Spinal cord (tissue), 10 donors: ENCODE measurements around the gene OVOL3. TPM values are rescaled to one million over a fixed set of nuclear protein-coding genes. Genes with fewer than 3 reads are reported as not detected.
"Not testable (repeated sequence)": the region's sequence is repeated elsewhere in the genome, so short reads cannot be mapped to it uniquely, and the experiment has no call there.

Experiments used
- DNase-seq, 6 donors: peaks; one replicate each; pipeline versions ENCODE4 v3.0.0 to v3.0.0-alpha.2; 2013 to 2015; ENCODE audit warnings: low spot score in 6 of 6, low read depth in 4 of 6
- H3K27ac ChIP-seq: one replicate; pipeline ENCODE4 v1.5.1; 2013; ENCODE audit warnings: low read depth, low read length, control low read depth
- H3K27me3 ChIP-seq: one replicate; pipeline ENCODE4 v1.6.1; 2013; ENCODE audit warnings: low read length; ENCODE audit not compliant: control insufficient read depth, insufficient read depth
- H3K36me3 ChIP-seq: one replicate; pipeline ENCODE4 v1.6.1; 2013; ENCODE audit warnings: low read length; ENCODE audit not compliant: control insufficient read depth, insufficient read depth
- H3K4me1 ChIP-seq: one replicate; pipeline ENCODE4 v1.6.1; 2013; ENCODE audit warnings: low read length; ENCODE audit not compliant: control insufficient read depth, insufficient read depth
- H3K4me3 ChIP-seq: one replicate; pipeline ENCODE4 v1.5.1; 2013; ENCODE audit warnings: low read depth, low read length, control low read depth
- H3K9me3 ChIP-seq: one replicate; pipeline ENCODE4 v1.6.1; 2013; ENCODE audit warnings: low read length; ENCODE audit not compliant: control insufficient read depth, insufficient read depth
- WGBS: methylation state at CpG from one replicate; pipeline ENCODE4 v1.1.5; 2013; ENCODE audit warnings: missing lambda C conversion rate; ENCODE audit not compliant: insufficient coverage; 5-methylcytosine and 5-hydroxymethylcytosine counted together
- polyA plus RNA-seq, 2 donors: library from polyadenylated mRNA; unstranded; fragments of 120-200 nt; gene quantifications; one replicate each; pipeline ENCODE4 v1.2.1, GENCODE V29; 2013; ENCODE audit not compliant: insufficient read length in 2 of 2
- total RNA-seq, 2 donors: library from RNA; depleted of rRNA in 1 of 2; stranded (reverse); fragments of 120-200 nt in 1 of 2; fragments of >200 nt in 1 of 2; gene quantifications; one replicate each; pipeline versions ENCODE4 v1.2.3 to v1.2.4, GENCODE V29; 2013 to 2014
- donor health status: healthy.

OVOL3 gene
- total and polyA plus RNA-seq, 4 donors, result 0.56 TPM; not detected in 3

GRCh38 chr19:36120984-36121358 is 10.0 kb downstream of the OVOL3 start:
- peaks cover 10% of the 10 kb centered on the region for H3K4me1 ChIP-seq
- H3K4me3 ChIP-seq, result no peak overlapping the region
- no peak for DNase-seq
- WGBS, result 93% methylated on average over 18 of the region's 18 CpGs
- peaks cover 97% of the 10 kb centered on the region for H3K36me3 ChIP-seq
- no peaks in the 10 kb centered on the region for H3K27me3 ChIP-seq
- H3K9me3 ChIP-seq, result no peaks in the 10 kb centered on the region
- H3K27ac ChIP-seq, result no peak overlapping the region

GRCh38 chr19:36121486-36122124 is 10.7 kb downstream of the OVOL3 start:
- peaks cover 96% of the 10 kb centered on the region for H3K36me3 ChIP-seq
- WGBS, result 88% methylated on average over 47 of the region's 49 CpGs
- no peak overlapping the region for H3K4me3 ChIP-seq
- DNase-seq, result no peak
- no peaks in the 10 kb centered on the region for H3K9me3 ChIP-seq
- H3K27me3 ChIP-seq, result no peaks in the 10 kb centered on the region
- H3K4me1 ChIP-seq, result peaks cover 3% of the 10 kb centered on the region
- H3K27ac ChIP-seq, result no peak overlapping the region

GRCh38 chr19:36125557-36125956 is 14.6 kb downstream of the OVOL3 start:
- Histone ChIP-seq H3K4me1 (peaks cover 16% of the 10 kb centered on the region), H3K36me3 (peaks cover 59% of the 10 kb centered on the region), H3K27ac (no peak overlapping the region), H3K27me3 (no peaks in the 10 kb centered on the region), H3K9me3 (no peaks in the 10 kb centered on the region), H3K4me3 (no peak overlapping the region)
- 88% methylated on average over 8 of the region's 9 CpGs for WGBS
- DNase-seq, result no peak

GRCh38 chr19:36128392-36128736 is 17.4 kb downstream of the OVOL3 start:
- no peak for DNase-seq
- H3K4me1 ChIP-seq, result peaks cover 16% of the 10 kb centered on the region
- peak overlapping the region; percentile 36 for H3K4me3 ChIP-seq
- WGBS, result 0% methylated on average over 1 of the region's 10 CpGs
- H3K27ac ChIP-seq, result peak overlapping the region; percentile 96
- H3K9me3 ChIP-seq, result no peaks in the 10 kb centered on the region
- H3K27me3 ChIP-seq, result no peaks in the 10 kb centered on the region
- H3K36me3 ChIP-seq, result peaks cover 32% of the 10 kb centered on the region

- not testable (repeated sequence) for H3K4me3 ChIP-seq, DNase-seq, H3K27me3 ChIP-seq, H3K36me3 ChIP-seq, H3K27ac ChIP-seq, H3K9me3 ChIP-seq
- peaks cover 16% of the 10 kb centered on the region for H3K4me1 ChIP-seq
- WGBS, result 93% methylated on average over 3 of the region's 6 CpGs
These were observed 20.3 kb downstream of the OVOL3 start for GRCh38 chr19:36131221-36131620.

- not testable (repeated sequence) for H3K9me3 ChIP-seq, H3K4me3 ChIP-seq, H3K27ac ChIP-seq, DNase-seq, H3K27me3 ChIP-seq, H3K4me1 ChIP-seq, H3K36me3 ChIP-seq
- WGBS, result 93% methylated on average over 3 of the region's 4 CpGs
These were observed 23.9 kb downstream of the OVOL3 start for GRCh38 chr19:36134867-36135266.

- Histone ChIP-seq H3K9me3 (no peaks in the 10 kb centered on the region), H3K4me1 (peaks cover 14% of the 10 kb centered on the region), H3K27ac (no peak overlapping the region), H3K4me3 (no peak overlapping the region), H3K36me3 (peaks cover 8% of the 10 kb centered on the region), H3K27me3 (no peaks in the 10 kb centered on the region)
- 80% methylated on average over 11 of the region's 12 CpGs for WGBS
- DNase-seq, result no peak
These were observed 26.2 kb downstream of the OVOL3 start for GRCh38 chr19:36136964-36137686.

GRCh38 chr19:36139120-36139472 is 28.2 kb downstream of the OVOL3 start:
- H3K9me3 ChIP-seq, result no peaks in the 10 kb centered on the region
- 0% methylated on average over 1 of the region's 7 CpGs for WGBS
- peak overlapping the region; percentile 96 for H3K4me3 ChIP-seq
- H3K27me3 ChIP-seq, result no peaks in the 10 kb centered on the region
- DNase-seq, result no peak
- H3K36me3 ChIP-seq, result peaks cover 21% of the 10 kb centered on the region
- peaks cover 15% of the 10 kb centered on the region for H3K4me1 ChIP-seq
- H3K27ac ChIP-seq, result peak overlapping the region; percentile 92

- peak within 1 kb of the TSS; percentile 96 for H3K27ac ChIP-seq
- H3K4me1 ChIP-seq, result peaks cover 15% of the 10 kb centered on the region
- peaks cover 23% of the 10 kb centered on the region for H3K36me3 ChIP-seq
- H3K9me3 ChIP-seq, result no peaks in the 10 kb centered on the region
- H3K27me3 ChIP-seq, result no peaks in the 10 kb centered on the region
- DNase-seq, result peak; percentile 94 to 99 (median 96)
- under 1% methylated on average over 75 of the region's 75 CpGs for WGBS
- peak within 1 kb of the TSS; percentile 96 for H3K4me3 ChIP-seq
These were observed 28.7 kb downstream of the OVOL3 start, which contains the start of gene CAPNS1 for GRCh38 chr19:36139473-36140303. TSS of gene CAPNS1 (plus strand) at chr19:36140066. CDS start at chr19:36141012, 946 bp downstream.
